ENCODE data around the gene ACER2. TPM values are rescaled to one million over a fixed set of nuclear protein-coding genes. Genes with fewer than 3 reads are reported as not detected.
"Not testable (repeated sequence)": the region's sequence is repeated elsewhere in the genome, so short reads cannot be mapped to it uniquely, and the experiment has no call there.

The ACER2 gene
- total and polyA plus RNA-seq, 2 experiments from 2014 or later, result 0.87 to 14.6 TPM

DNA sequence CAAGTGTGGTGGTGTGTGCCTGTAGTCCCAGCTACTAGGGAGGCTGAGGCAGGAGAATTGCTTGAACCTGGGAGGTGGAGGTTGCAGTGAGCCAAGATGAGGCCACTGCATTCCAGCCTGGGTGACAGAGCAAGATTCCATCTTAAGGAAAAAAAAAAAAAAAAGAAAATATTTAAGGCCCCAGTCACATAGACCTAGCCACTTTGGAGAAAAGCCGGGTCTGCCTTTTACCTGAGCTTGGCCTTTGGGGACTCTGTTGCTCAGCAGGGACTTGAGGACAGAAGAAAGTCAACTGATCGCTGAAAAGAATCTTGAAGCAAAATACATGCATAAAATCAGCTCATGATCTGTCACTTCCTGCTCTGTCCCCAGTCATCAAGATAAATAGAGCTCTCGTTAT, 4.6 kb downstream of the ACER2 start:
- H3K4me2 ChIP-seq, result not testable (repeated sequence)

DNA sequence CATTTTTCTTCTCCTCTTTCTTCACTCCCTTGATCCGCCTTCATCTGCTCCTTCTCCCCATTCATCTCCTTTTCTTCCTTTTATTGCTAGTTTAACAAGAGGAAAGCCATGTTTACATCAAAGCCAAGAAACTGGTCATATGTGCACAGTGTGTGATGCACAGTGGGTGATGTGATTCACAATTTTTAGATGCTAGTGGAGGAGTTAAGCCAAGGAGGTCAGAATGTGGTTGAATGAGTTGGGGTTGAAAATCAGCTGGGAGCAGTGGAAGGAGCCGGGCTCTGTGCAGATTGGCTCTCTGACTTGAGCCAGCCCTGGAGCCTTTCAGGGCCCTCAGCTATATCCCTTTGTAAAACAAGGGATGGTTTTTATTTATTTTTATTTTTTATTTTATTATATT, 7.3 kb downstream of the ACER2 start:
- no peak overlapping the region for H3K27ac ChIP-seq (ENCODE audit: low read depth)
- H3K4me3 ChIP-seq, result no peak overlapping the region
- no peak overlapping the region for H3K4me2 ChIP-seq
- Mint-ChIP-seq H3K9me3 (no peaks in the 10 kb centered on the region; the same call in 1 of the 3 replicates), H3K4me3 (no peak overlapping the region), H3K36me3 (ENCODE audit: low read depth) (peaks cover 23% of the 10 kb centered on the region), H3K27me3 (ENCODE audit: insufficient read depth, low read depth, poor library complexity) (no peaks in the 10 kb centered on the region), H3K4me1 (peaks cover 7% of the 10 kb centered on the region), H3K27ac (no peak overlapping the region)
- no peaks in the 10 kb centered on the region for H3F3A ChIP-seq (replicated peaks; ENCODE audit: low read depth)
- 0 out of 2 replicates have a peak, but pooled peaks cover 2% of the 10 kb centered on the region for H4K20me1 ChIP-seq (replicated peaks; ENCODE audit: insufficient read depth)
- peaks cover 12% of the 10 kb centered on the region for H3K4me1 ChIP-seq (ENCODE audit: insufficient read depth)
- peaks cover 42% of the 10 kb centered on the region for H3K79me2 ChIP-seq (replicated peaks; ENCODE audit: insufficient read depth)
- peaks cover 9% of the 10 kb centered on the region for H3K36me3 ChIP-seq (ENCODE audit: insufficient read depth)
- ATAC-seq (no peak), DNase-seq (ENCODE audit: low spot score) (no peak)
- TF ChIP-seq ZNF331 (CRISPR knock-in tag; IDR thresholded peaks at IDR 0.05; ENCODE audit: low read depth), result no peak
- no peak for TF ChIP-seq STAT1 (IDR thresholded peaks at IDR 0.05; ENCODE audit: unreplicated experiment)
- TF ChIP-seq EZH2 (IDR thresholded peaks at IDR 0.05; ENCODE audit: low read depth, unreplicated experiment), result no peak
- TF ChIP-seq EZH2phosphoT487 (IDR thresholded peaks at IDR 0.05; ENCODE audit: unreplicated experiment), result no peak
- TF ChIP-seq POLR2AphosphoS5 (IDR thresholded peaks at IDR 0.05; ENCODE audit: low read depth), result no peak
- no peak overlapping the region for H2AFZ ChIP-seq
- H3K9me2 ChIP-seq (ENCODE audit: insufficient read depth), result no peaks in the 10 kb centered on the region
- no peaks in the 10 kb centered on the region for H3K27me3 ChIP-seq (ENCODE audit: insufficient read depth)

More for the DNA sequence above, 4.6 kb downstream of the ACER2 start:
- not testable (repeated sequence) for H3K9me3 Mint-ChIP-seq; H3K36me3 ChIP-seq (ENCODE audit: insufficient read depth); H2AFZ ChIP-seq; H3K9me2 ChIP-seq (ENCODE audit: insufficient read depth); H4K20me1 ChIP-seq (replicated peaks; ENCODE audit: insufficient read depth); H3K4me3 Mint-ChIP-seq; DNase-seq (ENCODE audit: low spot score); H3F3A ChIP-seq (replicated peaks; ENCODE audit: low read depth); H3K4me3 ChIP-seq; H3K27me3 ChIP-seq (ENCODE audit: insufficient read depth); ATAC-seq; H3K27ac ChIP-seq (ENCODE audit: low read depth); H3K27ac Mint-ChIP-seq; H3K27me3 Mint-ChIP-seq (ENCODE audit: insufficient read depth, low read depth, poor library complexity)
- H3K4me1 Mint-ChIP-seq, result peaks cover 16% of the 10 kb centered on the region
- peaks cover 20% of the 10 kb centered on the region for H3K36me3 Mint-ChIP-seq (ENCODE audit: low read depth)
- Histone ChIP-seq H3K4me1 (ENCODE audit: insufficient read depth) (peaks cover 21% of the 10 kb centered on the region), H3K79me2 (replicated peaks; ENCODE audit: insufficient read depth) (peaks cover 54% of the 10 kb centered on the region)

DNA sequence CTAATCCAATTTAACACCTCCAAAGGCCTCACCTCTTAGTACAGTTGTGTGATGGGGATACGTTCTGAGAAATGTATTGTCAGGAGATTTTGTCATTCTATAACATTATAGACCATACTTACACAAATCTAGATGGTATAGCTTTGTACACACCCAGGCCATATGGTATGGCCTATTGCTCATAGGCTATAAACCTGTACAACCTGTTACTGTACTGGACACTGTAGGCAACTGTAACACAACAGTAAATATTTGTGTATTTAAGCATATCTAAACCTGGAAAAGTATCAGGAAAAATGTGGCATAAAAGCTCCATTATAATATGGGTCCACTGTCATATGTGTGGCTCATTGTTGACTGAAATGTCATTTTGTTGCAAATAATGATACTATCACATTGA, 12.1 kb downstream of the ACER2 start:
- Mint-ChIP-seq H3K36me3 (ENCODE audit: low read depth) (peaks cover 30% of the 10 kb centered on the region), H3K4me1 (peaks cover 15% of the 10 kb centered on the region), H3K27ac (no peak overlapping the region), H3K27me3 (ENCODE audit: insufficient read depth, low read depth, poor library complexity) (no peaks in the 10 kb centered on the region), H3K9me3 (no peaks in the 10 kb centered on the region; the same call in 2 of the 3 replicates), H3K4me3 (no peak overlapping the region)
- Histone ChIP-seq H3F3A (replicated peaks; ENCODE audit: low read depth) (no peaks in the 10 kb centered on the region), H2AFZ (no peak overlapping the region), H3K9me2 (ENCODE audit: insufficient read depth) (no peaks in the 10 kb centered on the region), H3K4me2 (no peak overlapping the region), H3K27me3 (ENCODE audit: insufficient read depth) (no peaks in the 10 kb centered on the region), H3K79me2 (replicated peaks; ENCODE audit: insufficient read depth) (peaks cover 14% of the 10 kb centered on the region; the same call in 1 of the 2 replicates), H3K27ac (ENCODE audit: low read depth) (no peak overlapping the region), H3K4me3 (no peak overlapping the region), H4K20me1 (replicated peaks; ENCODE audit: insufficient read depth) (0 out of 2 replicates have a peak, but pooled peaks cover 2% of the 10 kb centered on the region), H3K4me1 (ENCODE audit: insufficient read depth) (peaks cover 25% of the 10 kb centered on the region), H3K36me3 (ENCODE audit: insufficient read depth) (peaks cover 17% of the 10 kb centered on the region)
- no peak for DNase-seq (ENCODE audit: low spot score)
- ATAC-seq, result no peak
- TF ChIP-seq, protein P1, sequence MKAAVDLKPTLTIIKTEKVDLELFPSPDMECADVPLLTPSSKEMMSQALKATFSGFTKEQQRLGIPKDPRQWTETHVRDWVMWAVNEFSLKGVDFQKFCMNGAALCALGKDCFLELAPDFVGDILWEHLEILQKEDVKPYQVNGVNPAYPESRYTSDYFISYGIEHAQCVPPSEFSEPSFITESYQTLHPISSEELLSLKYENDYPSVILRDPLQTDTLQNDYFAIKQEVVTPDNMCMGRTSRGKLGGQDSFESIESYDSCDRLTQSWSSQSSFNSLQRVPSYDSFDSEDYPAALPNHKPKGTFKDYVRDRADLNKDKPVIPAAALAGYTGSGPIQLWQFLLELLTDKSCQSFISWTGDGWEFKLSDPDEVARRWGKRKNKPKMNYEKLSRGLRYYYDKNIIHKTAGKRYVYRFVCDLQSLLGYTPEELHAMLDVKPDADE (IDR thresholded peaks at IDR 0.05), result no peak
- TF ChIP-seq NANOG (IDR thresholded peaks at IDR 0.05; ENCODE audit: borderline replicate concordance), result no peak
- no peak for TF ChIP-seq POLR2AphosphoS5 (IDR thresholded peaks at IDR 0.05; ENCODE audit: low read depth)
- TF ChIP-seq EZH2 (IDR thresholded peaks at IDR 0.05; ENCODE audit: low read depth, unreplicated experiment), result no peak
- TF ChIP-seq, protein P2, sequence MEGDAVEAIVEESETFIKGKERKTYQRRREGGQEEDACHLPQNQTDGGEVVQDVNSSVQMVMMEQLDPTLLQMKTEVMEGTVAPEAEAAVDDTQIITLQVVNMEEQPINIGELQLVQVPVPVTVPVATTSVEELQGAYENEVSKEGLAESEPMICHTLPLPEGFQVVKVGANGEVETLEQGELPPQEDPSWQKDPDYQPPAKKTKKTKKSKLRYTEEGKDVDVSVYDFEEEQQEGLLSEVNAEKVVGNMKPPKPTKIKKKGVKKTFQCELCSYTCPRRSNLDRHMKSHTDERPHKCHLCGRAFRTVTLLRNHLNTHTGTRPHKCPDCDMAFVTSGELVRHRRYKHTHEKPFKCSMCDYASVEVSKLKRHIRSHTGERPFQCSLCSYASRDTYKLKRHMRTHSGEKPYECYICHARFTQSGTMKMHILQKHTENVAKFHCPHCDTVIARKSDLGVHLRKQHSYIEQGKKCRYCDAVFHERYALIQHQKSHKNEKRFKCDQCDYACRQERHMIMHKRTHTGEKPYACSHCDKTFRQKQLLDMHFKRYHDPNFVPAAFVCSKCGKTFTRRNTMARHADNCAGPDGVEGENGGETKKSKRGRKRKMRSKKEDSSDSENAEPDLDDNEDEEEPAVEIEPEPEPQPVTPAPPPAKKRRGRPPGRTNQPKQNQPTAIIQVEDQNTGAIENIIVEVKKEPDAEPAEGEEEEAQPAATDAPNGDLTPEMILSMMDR (conservative IDR thresholded peaks at IDR 0.05; ENCODE audit: low read depth in 2 of 2), result no peak
- TF ChIP-seq ZNF331 (CRISPR knock-in tag; IDR thresholded peaks at IDR 0.05; ENCODE audit: low read depth), result no peak
- TF ChIP-seq EZH2phosphoT487 (IDR thresholded peaks at IDR 0.05; ENCODE audit: unreplicated experiment), result no peak
- no peak for TF ChIP-seq JUNB (IDR thresholded peaks at IDR 0.05; ENCODE audit: unreplicated experiment)

Data from GM23338 (cell line).